Adrenal gland (tissue), 12 donors: Measurements from ENCODE around the gene EPSTI1. TPM values are rescaled to one million over a fixed set of nuclear protein-coding genes. Genes with fewer than 3 reads are reported as not detected.

ENCODE experiments used
- DNase-seq, 7 donors: peaks; one replicate each; pipeline ENCODE4 v3.0.0-alpha.2; 2019 to 2020
- H3K27ac ChIP-seq, 5 donors: fragments of 200-600 bp; sonication (generic) in 4 of 5; 1 replicate in 3 of 5; 2 replicates in 2 of 5; pipeline versions ENCODE4 v1.5.1 to v1.8.0; 2016 to 2020; ENCODE audit warnings: mild to moderate bottlenecking in 1 of 5
- H3K27me3 ChIP-seq: fragments of 200-600 bp; 2 replicates; pipeline ENCODE4 v1.8.0; 2021
- H3K36me3 ChIP-seq, 2 donors: fragments of 200-600 bp; replicated peaks in 1 of 2; 1 replicate in 1 of 2; 2 replicates in 1 of 2; pipeline versions ENCODE4 v1.5.1 to v1.8.0; 2018 to 2022
- H3K4me1 ChIP-seq, 2 donors: fragments of 200-600 bp; replicated peaks in 1 of 2; 1 replicate in 1 of 2; 2 replicates in 1 of 2; pipeline versions ENCODE4 v1.5.1 to v1.8.0; 2018 to 2021
- H3K4me3 ChIP-seq, 4 donors: fragments of 200-600 bp; sonication (generic) in 3 of 4; one replicate each; pipeline ENCODE4 v1.5.1; 2016 to 2018
- H3K9me3 ChIP-seq, 3 donors: fragments of 200-600 bp; sonication (generic) in 1 of 3; replicated peaks in 1 of 3; 1 replicate in 2 of 3; 2 replicates in 1 of 3; pipeline versions ENCODE4 v1.5.1 to v1.8.0; 2016 to 2021
- POLR2A ChIP-seq, 2 donors: fragments of 450-650 bp; IDR thresholded peaks; one replicate each; pipeline ENCODE4 v1.6.1; 2017; ENCODE audit warnings: antibody characterized with exemption in 2 of 2, mild to moderate bottlenecking in 2 of 2, moderate library complexity in 1 of 2
- WGBS, 4 donors: extraction: QIAGEN DNeasy Blood & Tissue Kit in 2 of 4; methylation state at CpG; one replicate each; pipeline versions ENCODE4 v1.1.5 to v1.1.7; 2013 to 2017; 5-methylcytosine and 5-hydroxymethylcytosine counted together
- intact Hi-C, 2 donors: fragments of 100-400 bp; cut with DNase I; formaldehyde crosslinking; loops; one replicate each; pipeline versions ENCODE4 v1.14.1 to v1.15.0; 2022 to 2023
- polyA plus RNA-seq, 3 donors: library from polyadenylated mRNA; stranded (reverse); fragments of 200-250 nt in 2 of 3; fragments of 350-450 nt in 1 of 3; fragmentation: Illumina TruSeq in 1 of 3; extraction: RNeasy Lipid Tissue Mini Kit (QIAGEN cat#74804) in 1 of 3; gene quantifications; one replicate each; pipeline ENCODE4 v1.2.3, GENCODE V29; 2013 to 2014
- total RNA-seq, 9 donors: library from RNA; depleted of rRNA in 4 of 9; stranded (reverse); fragments of >200 nt in 4 of 9; fragments of 120-200 nt in 1 of 9; fragmentation: NEBNext Ultra II Directional in 1 of 9; extraction: Animal tissue kit (Norgen Biotek cat#: 25700) in 1 of 9; gene quantifications; one replicate each; pipeline versions ENCODE4 v1.1.0 to v1.2.4, GENCODE V29; 2013 to 2023
- TF ChIP-seq, protein P1 (sequence below), 6 experiments: fragments of 450-650 bp in 4 of 6; fragments of 200-600 bp in 2 of 6; sonication (generic) in 1 of 6; IDR thresholded peaks; 1 replicate in 5 of 6; 2 replicates in 1 of 6; pipeline versions ENCODE4 v1.5.1 to v1.8.0; 2016 to 2021; ENCODE audit warnings: antibody characterized with exemption in 6 of 6, mild to moderate bottlenecking in 2 of 6, moderate library complexity in 1 of 6
- donor health status: healthy with polysubstance abuse.
- donor health status: Bipolar disorder and iron deficiency.
- donor health status: DM: yes; HTN: yes; CAD: no.
- donor health status: DM: no; HTN: no; CAD: no.
- donor health status: DM: no; HTN: no; CAD: no.
- donor health status: DM: yes; HTN: yes; CAD: no.

EPSTI1 gene
- total and polyA plus RNA-seq, 12 donors: 6.8 to 36.3 (median 10.2) TPM

DNA sequence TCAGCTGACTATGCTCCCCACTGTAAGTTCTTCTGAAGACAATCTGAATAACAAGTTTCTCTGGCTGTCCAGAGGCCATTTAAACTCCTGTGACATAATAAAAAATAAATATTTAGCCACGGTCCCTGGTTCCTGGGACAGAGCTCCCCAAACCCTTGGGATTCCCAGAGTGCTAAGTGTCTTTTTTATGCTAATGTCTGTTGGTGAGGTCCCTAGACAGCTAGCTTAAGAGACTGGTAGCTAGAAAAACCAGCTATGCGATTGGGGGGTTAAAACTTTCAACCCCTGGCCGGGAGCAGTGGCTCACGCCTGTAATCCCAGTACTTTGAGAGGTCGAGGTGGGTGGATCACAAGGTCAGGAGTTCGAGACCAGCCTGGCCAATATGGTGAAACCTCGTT is 5.9 kb downstream of the EPSTI1 start:
- Histone ChIP-seq H3K4me1 (peaks cover 16 to 54% of the 10 kb centered on the region in 2 donors), H3K27me3 (no peaks in the 10 kb centered on the region), H3K9me3 (no peaks in the 10 kb centered on the region), H3K27ac (peak overlapping the region in 2 of 5 donors; percentile 31 to 58), H3K4me3 (no peak overlapping the region), H3K36me3 (no peaks in the 10 kb centered on the region)
- 76 to 90% (median 79%) methylated on average over 7 of the region's 7 CpGs for WGBS, 4 donors
- intact Hi-C loops: no loop called here
- DNase-seq: no peak
- TF ChIP-seq, protein P1, sequence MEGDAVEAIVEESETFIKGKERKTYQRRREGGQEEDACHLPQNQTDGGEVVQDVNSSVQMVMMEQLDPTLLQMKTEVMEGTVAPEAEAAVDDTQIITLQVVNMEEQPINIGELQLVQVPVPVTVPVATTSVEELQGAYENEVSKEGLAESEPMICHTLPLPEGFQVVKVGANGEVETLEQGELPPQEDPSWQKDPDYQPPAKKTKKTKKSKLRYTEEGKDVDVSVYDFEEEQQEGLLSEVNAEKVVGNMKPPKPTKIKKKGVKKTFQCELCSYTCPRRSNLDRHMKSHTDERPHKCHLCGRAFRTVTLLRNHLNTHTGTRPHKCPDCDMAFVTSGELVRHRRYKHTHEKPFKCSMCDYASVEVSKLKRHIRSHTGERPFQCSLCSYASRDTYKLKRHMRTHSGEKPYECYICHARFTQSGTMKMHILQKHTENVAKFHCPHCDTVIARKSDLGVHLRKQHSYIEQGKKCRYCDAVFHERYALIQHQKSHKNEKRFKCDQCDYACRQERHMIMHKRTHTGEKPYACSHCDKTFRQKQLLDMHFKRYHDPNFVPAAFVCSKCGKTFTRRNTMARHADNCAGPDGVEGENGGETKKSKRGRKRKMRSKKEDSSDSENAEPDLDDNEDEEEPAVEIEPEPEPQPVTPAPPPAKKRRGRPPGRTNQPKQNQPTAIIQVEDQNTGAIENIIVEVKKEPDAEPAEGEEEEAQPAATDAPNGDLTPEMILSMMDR (IDR thresholded peaks at IDR 0.05): no peak
- TF ChIP-seq POLR2A (IDR thresholded peaks at IDR 0.05): no peak

DNA sequence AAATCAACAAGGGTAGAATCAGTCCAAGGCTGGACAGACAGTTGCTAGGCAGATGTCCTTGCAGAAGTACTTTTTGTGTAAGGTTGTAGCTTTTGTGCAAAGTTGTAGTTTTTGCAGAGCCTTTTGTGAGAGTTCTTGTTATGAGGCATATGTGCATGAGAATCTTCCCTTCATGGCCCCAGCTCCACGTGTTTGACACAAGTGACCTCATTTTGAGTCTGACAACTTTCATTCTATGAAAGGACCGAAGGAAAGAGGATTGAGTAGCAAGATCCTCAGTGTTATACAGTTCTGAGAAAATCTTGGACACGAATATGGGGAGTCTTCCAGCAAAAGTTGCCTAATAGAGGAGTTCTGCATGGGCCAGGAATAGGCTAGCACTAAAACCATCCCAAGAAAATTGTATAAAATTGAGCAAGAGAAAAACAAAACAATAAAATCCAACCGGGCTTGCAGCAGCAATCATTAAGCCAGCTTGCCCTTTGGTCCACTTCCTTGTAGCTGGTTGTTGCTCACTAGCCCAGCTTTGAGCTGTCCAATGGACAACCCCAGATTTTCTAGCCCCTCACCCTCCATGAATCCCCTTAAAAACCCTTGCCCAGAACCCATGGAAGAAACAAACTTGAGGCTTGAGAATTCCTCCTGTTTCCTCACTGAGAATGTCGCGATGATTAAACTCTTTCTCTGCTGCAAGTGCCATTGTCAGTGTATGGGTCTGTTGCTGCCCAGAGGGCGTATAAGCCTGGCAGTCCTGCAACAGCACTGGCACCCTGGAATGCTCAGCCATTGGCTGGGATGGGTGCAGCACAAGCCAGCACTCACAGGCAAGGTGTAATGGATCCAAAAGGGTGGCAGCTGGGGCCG is 6.5 kb downstream of the EPSTI1 start:
- Histone ChIP-seq H3K27me3 (no peaks in the 10 kb centered on the region), H3K36me3 (no peaks in the 10 kb centered on the region), H3K4me3 (no peak overlapping the region), H3K9me3 (no peaks in the 10 kb centered on the region), H3K27ac (peak overlapping the region in 2 of 5 donors; percentile 31 to 58), H3K4me1 (peaks cover 10 to 48% of the 10 kb centered on the region in 2 donors)
- 59 to 71% (median 67%) methylated on average over 6 to 8 of the region's 8 CpGs for WGBS, 4 donors
- intact Hi-C loops: no loop called here
- TF ChIP-seq, protein P1 (IDR thresholded peaks at IDR 0.05): no peak
- no peak for TF ChIP-seq POLR2A (IDR thresholded peaks at IDR 0.05)
- DNase-seq: peak in 2 of 7 donors; percentile 26 to 31

DNA sequence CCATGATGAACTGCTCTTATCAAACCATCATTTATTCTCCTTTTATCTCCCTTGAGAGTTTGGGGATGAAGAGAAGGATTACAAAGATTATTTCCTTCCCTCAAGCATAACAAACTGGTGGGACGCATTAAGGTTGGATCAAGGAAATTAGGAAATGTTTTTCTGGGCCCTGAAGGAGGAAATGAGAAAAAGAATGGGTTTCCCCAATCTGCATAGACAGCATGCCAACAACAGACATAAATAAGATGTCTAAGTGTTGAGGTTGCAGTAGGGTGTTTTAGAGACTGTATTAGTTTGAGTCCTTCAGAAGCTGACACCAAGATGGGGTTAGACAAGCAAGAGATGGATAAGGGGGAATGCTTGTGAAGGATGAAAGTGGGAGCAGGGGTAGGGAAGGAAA is 7.3 kb downstream of the EPSTI1 start:
- WGBS, 4 donors: 55 to 83% (median 75%) methylated on average over 1 of the region's 1 CpG

DNA sequence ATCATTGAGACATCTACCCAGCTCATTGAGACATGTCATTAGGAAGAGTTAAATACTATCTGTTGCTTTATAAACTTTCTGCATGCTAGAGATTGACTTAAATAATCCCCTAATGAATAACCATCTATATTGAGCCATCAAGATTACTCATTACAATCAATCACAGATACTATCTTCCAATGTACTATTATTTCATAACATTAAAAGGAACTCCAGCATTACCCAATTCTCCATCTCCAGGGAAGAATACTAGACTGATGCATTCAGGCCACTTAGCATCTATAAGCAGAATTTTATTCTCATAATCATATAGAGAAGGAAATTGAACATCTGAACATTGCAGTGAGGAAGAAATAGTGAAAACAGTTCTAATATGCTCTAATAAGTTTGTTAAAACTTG is 8.0 kb downstream of the EPSTI1 start:
- intact Hi-C loops: no loop called here
- TF ChIP-seq, protein P1 (IDR thresholded peaks at IDR 0.05): no peak
- TF ChIP-seq POLR2A (IDR thresholded peaks at IDR 0.05): no peak
- no peak overlapping the region for H3K4me3 ChIP-seq
- H3K4me1 ChIP-seq: peaks cover 10 to 39% of the 10 kb centered on the region in 2 donors
- DNase-seq: no peak
- no peaks in the 10 kb centered on the region for H3K36me3 ChIP-seq
- no peak overlapping the region for H3K27ac ChIP-seq
- no peaks in the 10 kb centered on the region for H3K27me3 ChIP-seq
- H3K9me3 ChIP-seq: no peaks in the 10 kb centered on the region

More for the DNA sequence above, 7.3 kb downstream of the EPSTI1 start:
- Histone ChIP-seq H3K4me3 (no peak overlapping the region), H3K36me3 (no peaks in the 10 kb centered on the region), H3K27ac (peak overlapping the region in 1 of 5 donors; percentile 2), H3K4me1 (peaks cover 10 to 39% of the 10 kb centered on the region in 2 donors), H3K27me3 (no peaks in the 10 kb centered on the region), H3K9me3 (no peaks in the 10 kb centered on the region)
- DNase-seq: no peak
- intact Hi-C loops: no loop called here
- TF ChIP-seq, protein P1 (IDR thresholded peaks at IDR 0.05): no peak
- no peak for TF ChIP-seq POLR2A (IDR thresholded peaks at IDR 0.05)
